Sigmoid colon (tissue), 7 donors: ENCODE measurements around the gene TBXAS1. TPM values are rescaled to one million over a fixed set of nuclear protein-coding genes. Genes with fewer than 3 reads are reported as not detected.

Experiments used
- DNase-seq: peaks from one replicate; pipeline ENCODE4 v3.0.0-alpha.2; 2019
- H3K27ac ChIP-seq, 4 donors: fragments of 200-600 bp; sonication (generic); one replicate each; pipeline ENCODE4 v1.5.1; 2016 to 2019; ENCODE audit warnings: mild to moderate bottlenecking in 1 of 4
- H3K27me3 ChIP-seq, 3 donors: fragments of 200-600 bp; sonication (generic); one replicate each; pipeline ENCODE4 v1.5.1; 2019; ENCODE audit warnings: mild to moderate bottlenecking in 1 of 3
- H3K36me3 ChIP-seq, 4 donors: fragments of 200-600 bp; sonication (generic); one replicate each; pipeline ENCODE4 v1.5.1; 2016 to 2019
- H3K4me1 ChIP-seq, 4 donors: fragments of 200-600 bp; sonication (generic); one replicate each; pipeline ENCODE4 v1.5.1; 2017 to 2019
- H3K4me3 ChIP-seq, 4 donors: fragments of 200-600 bp; sonication (generic); one replicate each; pipeline ENCODE4 v1.5.1; 2017 to 2019; ENCODE audit warnings: mild to moderate bottlenecking in 2 of 4, moderate library complexity in 1 of 4
- H3K9me3 ChIP-seq, 4 donors: fragments of 200-600 bp in 3 of 4; sonication (generic) in 3 of 4; one replicate each; pipeline versions ENCODE4 v1.5.1 to v1.6.1; 2013 to 2019
- EP300 ChIP-seq, 4 donors: sonication (generic); formaldehyde crosslinking; IDR thresholded peaks; one replicate each; pipeline ENCODE4 v1.6.1; 2017; ENCODE audit warnings: antibody characterized with exemption in 4 of 4
- POLR2A ChIP-seq, 2 donors: fragments of 450-650 bp; IDR thresholded peaks; one replicate each; pipeline ENCODE4 v1.6.1; 2016; ENCODE audit warnings: antibody characterized with exemption in 2 of 2, mild to moderate bottlenecking in 2 of 2, moderate library complexity in 2 of 2
- POLR2AphosphoS5 ChIP-seq, 4 donors: sonication (generic); formaldehyde crosslinking; IDR thresholded peaks; one replicate each; pipeline ENCODE4 v1.6.1; 2017; ENCODE audit warnings: antibody characterized with exemption in 4 of 4
- WGBS, 2 donors: extraction: QIAGEN DNeasy Blood & Tissue Kit; methylation state at CpG; one replicate each; pipeline ENCODE4 v1.1.7; 2013; 5-methylcytosine and 5-hydroxymethylcytosine counted together
- intact Hi-C: fragments of 100-400 bp; cut with DNase I; formaldehyde crosslinking; loops from one replicate; pipeline ENCODE4 v1.15.1; 2023
- polyA plus RNA-seq, 3 donors: library from polyadenylated mRNA; stranded (reverse); fragments of 200-250 nt; gene quantifications; one replicate each; pipeline ENCODE4 v1.2.3, GENCODE V29; 2013
- total RNA-seq, 4 donors: library from RNA; depleted of rRNA; stranded (reverse); fragments of >200 nt; gene quantifications; one replicate each; pipeline ENCODE4 v1.1.0, GENCODE V29; 2016
- TF ChIP-seq, protein P1 (sequence below), 4 experiments: fragments of 450-650 bp in 3 of 4; fragments of 200-600 bp in 1 of 4; IDR thresholded peaks; one replicate each; pipeline ENCODE4 v1.5.1; 2016 to 2019; ENCODE audit warnings: antibody characterized with exemption in 4 of 4, mild to moderate bottlenecking in 3 of 4, moderate library complexity in 2 of 4
- donor health status: healthy with polysubstance abuse.
- donor health status: Bipolar disorder and iron deficiency.
- donor health status: healthy.

TBXAS1 gene
- total and polyA plus RNA-seq, 7 donors: 6.0 to 28.2 (median 19.3) TPM

DNA sequence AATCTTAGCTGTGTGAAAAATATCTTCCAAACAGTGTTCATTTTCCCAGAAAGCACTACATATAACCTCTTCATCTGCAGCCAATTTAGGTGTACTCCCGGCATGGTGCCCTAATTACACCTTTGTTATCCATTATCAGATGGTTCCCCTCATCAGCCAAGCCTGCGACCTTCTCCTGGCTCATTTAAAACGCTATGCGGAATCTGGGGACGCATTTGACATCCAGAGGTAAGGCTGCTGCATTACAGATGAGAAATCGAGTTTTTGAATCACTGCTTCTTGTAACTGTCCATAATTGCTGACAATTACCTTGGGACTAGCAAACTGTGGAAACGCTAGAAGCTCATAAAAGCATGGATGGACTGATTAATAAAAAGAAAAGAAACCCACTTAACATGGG is 124.2 kb downstream of the TBXAS1 start:
- no peaks in the 10 kb centered on the region for H3K36me3 ChIP-seq
- TF ChIP-seq EP300 (IDR thresholded peaks at IDR 0.05): no peak
- no peak for TF ChIP-seq POLR2A (IDR thresholded peaks at IDR 0.05)
- TF ChIP-seq, protein P1, sequence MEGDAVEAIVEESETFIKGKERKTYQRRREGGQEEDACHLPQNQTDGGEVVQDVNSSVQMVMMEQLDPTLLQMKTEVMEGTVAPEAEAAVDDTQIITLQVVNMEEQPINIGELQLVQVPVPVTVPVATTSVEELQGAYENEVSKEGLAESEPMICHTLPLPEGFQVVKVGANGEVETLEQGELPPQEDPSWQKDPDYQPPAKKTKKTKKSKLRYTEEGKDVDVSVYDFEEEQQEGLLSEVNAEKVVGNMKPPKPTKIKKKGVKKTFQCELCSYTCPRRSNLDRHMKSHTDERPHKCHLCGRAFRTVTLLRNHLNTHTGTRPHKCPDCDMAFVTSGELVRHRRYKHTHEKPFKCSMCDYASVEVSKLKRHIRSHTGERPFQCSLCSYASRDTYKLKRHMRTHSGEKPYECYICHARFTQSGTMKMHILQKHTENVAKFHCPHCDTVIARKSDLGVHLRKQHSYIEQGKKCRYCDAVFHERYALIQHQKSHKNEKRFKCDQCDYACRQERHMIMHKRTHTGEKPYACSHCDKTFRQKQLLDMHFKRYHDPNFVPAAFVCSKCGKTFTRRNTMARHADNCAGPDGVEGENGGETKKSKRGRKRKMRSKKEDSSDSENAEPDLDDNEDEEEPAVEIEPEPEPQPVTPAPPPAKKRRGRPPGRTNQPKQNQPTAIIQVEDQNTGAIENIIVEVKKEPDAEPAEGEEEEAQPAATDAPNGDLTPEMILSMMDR (IDR thresholded peaks at IDR 0.05): no peak
- TF ChIP-seq POLR2AphosphoS5 (IDR thresholded peaks at IDR 0.05): no peak
- no peak overlapping the region for H3K27ac ChIP-seq
- DNase-seq: no peak
- 89% methylated on average over 7 of the region's 7 CpGs for WGBS, 2 donors
- no peak overlapping the region for H3K4me3 ChIP-seq
- H3K9me3 ChIP-seq: peaks cover 0 to 2% (median under 1%) of the 10 kb centered on the region in 4 donors
- H3K27me3 ChIP-seq: no peaks in the 10 kb centered on the region
- no peaks in the 10 kb centered on the region for H3K4me1 ChIP-seq
- intact Hi-C loops: no loop called here

DNA sequence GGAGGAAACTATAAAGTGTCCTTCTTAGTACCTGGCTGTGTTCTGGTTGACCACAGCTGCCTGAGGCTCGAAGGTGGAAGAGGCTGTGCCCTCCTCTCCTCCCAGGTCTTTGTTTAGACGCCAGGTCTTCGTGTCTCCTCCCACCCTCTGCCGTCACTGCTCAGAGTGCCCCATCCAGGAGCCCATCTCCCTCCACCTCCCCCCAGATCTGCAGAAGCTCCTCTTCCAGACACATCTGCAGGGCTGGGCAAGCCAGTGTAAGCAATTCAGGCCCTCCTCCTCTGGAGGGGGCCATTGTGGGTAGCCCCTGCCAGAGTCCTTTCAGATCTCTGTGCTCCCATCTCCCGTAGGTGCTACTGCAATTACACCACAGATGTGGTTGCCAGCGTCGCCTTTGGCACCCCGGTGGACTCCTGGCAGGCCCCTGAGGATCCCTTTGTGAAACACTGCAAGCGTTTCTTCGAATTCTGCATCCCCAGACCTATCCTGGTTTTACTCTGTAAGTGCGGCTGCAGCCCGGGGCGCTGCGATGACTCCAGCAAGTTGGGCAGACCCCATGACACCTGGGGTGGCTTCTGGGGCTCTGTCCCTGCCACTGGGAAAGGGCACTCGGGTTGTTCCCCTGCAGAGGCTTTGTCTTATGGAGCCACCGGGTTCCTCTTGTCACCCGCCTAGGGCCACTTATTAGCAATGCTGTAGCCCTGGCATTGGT is 126.2 kb downstream of the TBXAS1 start:
- no peak for DNase-seq
- intact Hi-C loops: no loop called here
- WGBS, 2 donors: 92 to 94% methylated on average over 17 of the region's 17 CpGs
- no peak for TF ChIP-seq EP300 (IDR thresholded peaks at IDR 0.05)
- TF ChIP-seq POLR2AphosphoS5 (IDR thresholded peaks at IDR 0.05): no peak
- no peak for TF ChIP-seq POLR2A (IDR thresholded peaks at IDR 0.05)
- TF ChIP-seq, protein P1 (IDR thresholded peaks at IDR 0.05): no peak
- no peaks in the 10 kb centered on the region for H3K4me1 ChIP-seq
- no peaks in the 10 kb centered on the region for H3K9me3 ChIP-seq
- no peaks in the 10 kb centered on the region for H3K36me3 ChIP-seq
- H3K27ac ChIP-seq: no peak overlapping the region
- no peak overlapping the region for H3K4me3 ChIP-seq
- no peaks in the 10 kb centered on the region for H3K27me3 ChIP-seq

DNA sequence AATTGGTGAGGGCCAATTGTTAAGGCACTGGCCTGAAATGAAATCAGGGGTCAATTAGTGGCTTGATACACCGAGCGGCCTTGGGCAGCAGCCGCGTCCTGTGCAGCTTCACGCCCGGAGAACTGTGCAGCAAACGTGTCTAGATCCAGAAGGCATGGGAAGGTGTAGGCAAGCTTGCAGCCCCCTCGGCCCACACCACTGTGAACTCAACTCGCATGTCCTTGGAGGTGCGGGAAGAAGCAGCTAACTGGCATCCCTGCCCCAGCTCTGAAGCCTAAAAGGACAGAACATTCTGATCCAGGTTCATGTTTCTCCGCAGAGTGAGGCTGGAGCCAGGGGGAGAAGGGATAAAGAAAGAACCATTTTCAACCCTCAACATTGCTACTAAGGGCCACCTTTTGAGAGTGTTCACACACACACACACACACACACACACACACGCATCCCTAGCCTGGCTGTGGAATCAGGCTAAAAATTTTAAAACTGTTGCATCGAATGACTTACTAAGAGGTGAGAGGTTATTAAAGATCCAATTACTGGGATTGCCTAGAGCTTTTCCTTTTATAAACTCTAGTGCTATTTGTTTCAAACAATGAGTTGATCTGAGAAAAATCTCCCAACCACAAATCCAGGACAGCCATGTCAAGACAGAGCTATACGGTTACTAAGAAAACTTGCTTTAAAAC is 129.7 kb downstream of the TBXAS1 start:
- H3K36me3 ChIP-seq: no peaks in the 10 kb centered on the region
- no peaks in the 10 kb centered on the region for H3K9me3 ChIP-seq
- H3K4me1 ChIP-seq: no peaks in the 10 kb centered on the region
- TF ChIP-seq POLR2A (IDR thresholded peaks at IDR 0.05) (no peak), EP300 (IDR thresholded peaks at IDR 0.05) (no peak), POLR2AphosphoS5 (IDR thresholded peaks at IDR 0.05) (no peak)
- TF ChIP-seq, protein P1 (IDR thresholded peaks at IDR 0.05): no peak
- H3K27me3 ChIP-seq: no peaks in the 10 kb centered on the region
- intact Hi-C loops: no loop called here
- 92 to 95% methylated on average over 14 of the region's 14 CpGs for WGBS, 2 donors
- no peak overlapping the region for H3K4me3 ChIP-seq
- no peak overlapping the region for H3K27ac ChIP-seq
- no peak for DNase-seq

DNA sequence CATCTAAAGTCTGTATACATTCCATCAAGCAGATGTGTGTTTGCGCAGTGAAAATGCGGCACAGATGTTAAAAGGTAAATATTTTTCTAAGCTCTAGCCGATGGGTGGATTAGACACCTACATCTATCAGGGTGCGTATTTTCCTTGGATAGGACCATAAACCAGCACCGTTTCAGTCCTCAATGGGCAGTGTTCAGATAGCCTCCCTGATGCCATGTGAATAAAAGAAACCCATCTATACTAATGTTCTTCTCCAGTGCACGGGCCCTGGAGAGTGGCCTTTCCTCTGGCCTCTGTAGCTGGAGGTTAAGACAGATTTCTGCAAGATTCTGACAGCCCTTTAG is 130.2 kb downstream of the TBXAS1 start:
- Histone ChIP-seq H3K27me3 (no peaks in the 10 kb centered on the region), H3K36me3 (no peaks in the 10 kb centered on the region), H3K27ac (no peak overlapping the region), H3K4me1 (no peaks in the 10 kb centered on the region), H3K4me3 (no peak overlapping the region), H3K9me3 (no peaks in the 10 kb centered on the region)
- DNase-seq: no peak
- TF ChIP-seq POLR2A (IDR thresholded peaks at IDR 0.05) (no peak), EP300 (IDR thresholded peaks at IDR 0.05) (no peak), POLR2AphosphoS5 (IDR thresholded peaks at IDR 0.05) (no peak)
- TF ChIP-seq, protein P1 (IDR thresholded peaks at IDR 0.05): no peak
- 47 to 61% methylated on average over 6 of the region's 6 CpGs for whole genome bisulfite sequencing, 2 donors
- intact Hi-C loops: no loop called here
